HepG2 (cell line): Measurements from ENCODE around the gene MRPL36. TPM values are rescaled to one million over a fixed set of nuclear protein-coding genes. Genes with fewer than 3 reads are reported as not detected.

ENCODE experiments used
- ATAC-seq: fragments of 200-7000 bp; cut with Tn5 transposase; 3 replicates; pipeline ENCODE4 v1.9.1; 2020; ENCODE audit warnings: mild to moderate bottlenecking, moderate library complexity
- BruUV-seq: library from RNA; stranded (reverse); fragments of 400-500 nt; replicated peaks from 2 replicates; lab custom pipeline; 2021; lab: Mats Ljungman, UMichigan
- CTCF ChIA-PET: fragments of 300-600 bp; formaldehyde crosslinking; extraction: SDS; loops from one replicate; lab custom pipeline; 2021; ENCODE audit warnings: low total read pairs, inconsistent platforms, low intra/inter-chr PET ratio; lab: Yijun Ruan, JAX
- POLR2A ChIA-PET: fragments of 350-600 bp; sonication (Branson Sonifier 250); formaldehyde crosslinking; loops from one replicate; lab custom pipeline; 2020; ENCODE audit warnings: antibody characterized with exemption, inconsistent platforms; lab: Yijun Ruan, JAX
- DNase-seq: peaks from one replicate; pipeline ENCODE4 v3.0.0-alpha.2; 2015; ENCODE audit warnings: low spot score
- FAIRE-seq: peaks from 3 replicates; lab custom pipeline; 2011; peaks lifted over from hg19 to GRCh38; lab: Jason Lieb, UNC
- H2AFZ ChIP-seq: one replicate; pipeline ENCODE4 v1.6.1; 2011; ENCODE audit warnings: low read length, inconsistent platforms
- H3K27ac ChIP-seq: fragments of 300-600 bp; 3 replicates; pipeline ENCODE4 v1.8.0; 2011; ENCODE audit warnings: mixed run types, mild to moderate bottlenecking, mixed read lengths, low read length, inconsistent platforms; ENCODE audit not compliant: insufficient read depth; ENCODE audit errors: extremely low read length
- H3K27me3 ChIP-seq, 2 experiments: fragments of 200-600 bp in 1 of 2; 2 replicates in 1 of 2; 3 replicates in 1 of 2; pipeline versions ENCODE4 v1.6.0 to v1.8.0; 2011; ENCODE audit warnings: low read length in 2 of 2, mild to moderate bottlenecking in 2 of 2, moderate library complexity in 2 of 2, inconsistent platforms in 1 of 2; ENCODE audit not compliant: insufficient read depth in 2 of 2, control insufficient read depth in 1 of 2
- H3K36me3 ChIP-seq, 2 experiments: fragments of 200-600 bp in 1 of 2; replicated peaks in 1 of 2; 2 replicates in 1 of 2; 3 replicates in 1 of 2; pipeline versions ENCODE4 v1.5.1 to v1.8.0; 2011; ENCODE audit warnings: low read length in 2 of 2, inconsistent platforms in 1 of 2; ENCODE audit not compliant: insufficient read depth in 2 of 2, control insufficient read depth in 1 of 2
- H3K4me1 ChIP-seq: 2 replicates; pipeline ENCODE4 v1.5.1; 2012; ENCODE audit warnings: low read length, inconsistent platforms; ENCODE audit not compliant: insufficient read depth
- H3K4me2 ChIP-seq: 2 replicates; pipeline ENCODE4 v1.6.0; 2011; ENCODE audit warnings: low read depth, low read length, inconsistent platforms
- H3K4me3 ChIP-seq, 3 experiments: fragments of 200-600 bp in 1 of 3; sonication (generic), shearing (Covaris generic) in 1 of 3; replicated peaks in 1 of 3; 2 replicates each; pipeline ENCODE4 v1.5.1; 2011 to 2016; ENCODE audit warnings: low read length in 3 of 3, inconsistent platforms in 2 of 3, low read depth in 2 of 3, mild to moderate bottlenecking in 2 of 3, control low read depth in 1 of 3, mixed read lengths in 1 of 3; ENCODE audit not compliant: insufficient read depth in 1 of 3
- H3K79me2 ChIP-seq: one replicate; pipeline ENCODE4 v1.6.1; 2011; ENCODE audit warnings: low read length, inconsistent platforms; ENCODE audit not compliant: insufficient read depth
- H3K9ac ChIP-seq: 2 replicates; pipeline ENCODE4 v1.6.0; 2011; ENCODE audit warnings: mild to moderate bottlenecking, low read depth, low read length, inconsistent platforms; ENCODE audit not compliant: insufficient read depth
- H3K9me3 ChIP-seq: 2 replicates; pipeline ENCODE4 v1.5.1; 2012; ENCODE audit warnings: mild to moderate bottlenecking, low read length
- H4K20me1 ChIP-seq: 2 replicates; pipeline ENCODE4 v1.6.0; 2011; ENCODE audit warnings: inconsistent platforms, mild to moderate bottlenecking, low read length, moderate library complexity; ENCODE audit not compliant: insufficient read depth
- KAT2B ChIP-seq: fragments of 150-350 bp; IDR thresholded peaks from 2 replicates; pipeline ENCODE4 v1.6.1; 2014; ENCODE audit warnings: low read depth, low read length, borderline replicate concordance
- SMC3 ChIP-seq: IDR thresholded peaks from 2 replicates; pipeline ENCODE4 v1.6.1; 2011; ENCODE audit warnings: low read length, improper control_type of control experiment
- SRF ChIP-seq: IDR thresholded peaks from 2 replicates; pipeline ENCODE4 v1.6.1; 2011; ENCODE audit warnings: mild to moderate bottlenecking, low read depth, low read length, moderate library complexity
- ZFP37 ChIP-seq: sonication (generic); formaldehyde crosslinking; IDR thresholded peaks from 2 replicates; pipeline ENCODE4 v1.4.0; 2020; ENCODE audit warnings: missing genetic modification reagents, borderline replicate concordance
- ZNF3 ChIP-seq: IDR thresholded peaks from 2 replicates; pipeline ENCODE4 v1.7.0; 2017; ENCODE audit warnings: inconsistent platforms
- ZNF30 ChIP-seq: sonication (generic); formaldehyde crosslinking; IDR thresholded peaks from 2 replicates; pipeline ENCODE4 v1.5.0; 2020; ENCODE audit warnings: mild to moderate bottlenecking, missing genetic modification reagents
- ZNF839 ChIP-seq: sonication (generic); formaldehyde crosslinking; IDR thresholded peaks from 2 replicates; pipeline ENCODE4 v1.4.0; 2020; ENCODE audit warnings: missing genetic modification reagents, mild to moderate bottlenecking, borderline replicate concordance
- ZNF841 ChIP-seq: sonication (generic); formaldehyde crosslinking; IDR thresholded peaks from 2 replicates; pipeline ENCODE4 v1.8.1; 2023; ENCODE audit warnings: missing genetic modification reagents, borderline replicate concordance
- WGBS: methylation state at CpG from one replicate; pipeline ENCODE4 v1.1.6; 2017; ENCODE audit warnings: low lambda C conversion rate; 5-methylcytosine and 5-hydroxymethylcytosine counted together
- in situ Hi-C: cut with HindIII; loops from 2 replicates; pipeline ENCODE4 v1.10.0; 2017; ENCODE audit warnings: low pct_unique_long_range_greater_than_20kb; ENCODE audit not compliant: extremely low pct_ligation_motif_present
- intact Hi-C: fragments of 100-400 bp; cut with micrococcal nuclease; formaldehyde crosslinking; loops from one replicate; pipeline ENCODE4 v1.10.0; 2022; ENCODE audit not compliant: unreplicated experiment
- polyA plus RNA-seq, 8 experiments: library from polyadenylated mRNA; depleted of rRNA in 3 of 8; stranded (reverse) in 7 of 8; unstranded in 1 of 8; fragments of >200 nt; fragmentation: Illumina TruSeq in 4 of 8; extraction: Trizol in 4 of 8; gene quantifications; 2 replicates each; pipeline versions ENCODE4 v1.2.1 to v1.2.3, GENCODE V29; 2011 to 2016; ENCODE audit warnings: low read depth in 4 of 8, missing spikeins in 1 of 8, mixed read lengths in 1 of 8; ENCODE audit not compliant: insufficient read depth in 1 of 8
- total RNA-seq, 5 experiments: library from RNA; depleted of rRNA; stranded (reverse); fragments of >200 nt; fragmentation: Illumina TruSeq; extraction: Trizol; gene quantifications; 2 replicates each; pipeline ENCODE4 v1.2.3, GENCODE V29; 2016; ENCODE audit warnings: low read depth in 1 of 5
- TF ChIP-seq, protein P1 (sequence below): sonication (generic); formaldehyde crosslinking; IDR thresholded peaks from 2 replicates; pipeline ENCODE4 v1.4.0; 2020; ENCODE audit warnings: missing genetic modification reagents, borderline replicate concordance
- TF ChIP-seq, protein P2 (sequence below): sonication (generic); formaldehyde crosslinking; IDR thresholded peaks from 2 replicates; pipeline ENCODE4 v1.8.0; 2022; ENCODE audit warnings: missing genetic modification reagents, mild to moderate bottlenecking, borderline replicate concordance
- TF ChIP-seq, protein P3 (sequence below): sonication (generic); formaldehyde crosslinking; IDR thresholded peaks from 2 replicates; pipeline ENCODE4 v1.4.0; 2020; ENCODE audit warnings: missing genetic modification reagents
- TF ChIP-seq, protein P4 (sequence below): sonication (generic); formaldehyde crosslinking; IDR thresholded peaks from 2 replicates; pipeline ENCODE4 v1.5.0; 2020; ENCODE audit warnings: missing genetic modification reagents

MRPL36 gene
- total and polyA plus RNA-seq, 2 of the 13 experiments (the other 11 are each of a cell fraction or from before 2014, with no cell fraction given), result 71.3 to 113 TPM

DNA sequence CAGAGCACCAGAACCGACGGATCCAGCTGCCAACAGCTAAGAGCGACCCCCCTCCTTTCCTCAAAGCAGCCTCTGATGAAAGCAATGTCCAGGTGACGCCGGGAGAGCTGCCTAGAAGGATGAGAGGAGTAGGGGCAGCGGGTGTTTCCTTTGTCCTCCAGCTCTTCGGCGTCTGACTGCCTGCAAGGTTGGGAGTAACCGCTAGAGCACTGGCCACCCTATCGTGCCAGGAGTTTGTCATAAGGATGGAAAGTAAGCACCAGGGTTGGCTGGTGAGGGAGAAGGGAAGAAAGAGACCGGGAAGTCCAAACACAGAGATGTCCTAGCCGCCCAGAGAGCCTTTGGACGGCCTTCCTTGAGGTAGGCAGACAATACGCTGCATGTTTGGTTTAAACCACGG is 10.8 kb downstream of the MRPL36 start:
- Histone ChIP-seq H2AFZ (no peak overlapping the region), H4K20me1 (no peaks in the 10 kb centered on the region), H3K4me3 (no peak overlapping the region), H3K27ac (no peak overlapping the region), H3K9ac (no peak overlapping the region), H3K9me3 (no peaks in the 10 kb centered on the region), H3K79me2 (no peaks in the 10 kb centered on the region), H3K4me2 (peak overlapping the region; percentile 21), H3K27me3 (peaks cover 11 to 68% of the 10 kb centered on the region in 2 experiments; a peak in 4 of 5 replicates), H3K4me1 (peaks cover 18% of the 10 kb centered on the region), H3K36me3 (no peaks in the 10 kb centered on the region)
- no peak for FAIRE-seq
- no TSS peak for BruUV-seq
- in situ Hi-C loops, result no loop called here
- CTCF ChIA-PET, result no interaction called here
- TF ChIP-seq, protein P1, sequence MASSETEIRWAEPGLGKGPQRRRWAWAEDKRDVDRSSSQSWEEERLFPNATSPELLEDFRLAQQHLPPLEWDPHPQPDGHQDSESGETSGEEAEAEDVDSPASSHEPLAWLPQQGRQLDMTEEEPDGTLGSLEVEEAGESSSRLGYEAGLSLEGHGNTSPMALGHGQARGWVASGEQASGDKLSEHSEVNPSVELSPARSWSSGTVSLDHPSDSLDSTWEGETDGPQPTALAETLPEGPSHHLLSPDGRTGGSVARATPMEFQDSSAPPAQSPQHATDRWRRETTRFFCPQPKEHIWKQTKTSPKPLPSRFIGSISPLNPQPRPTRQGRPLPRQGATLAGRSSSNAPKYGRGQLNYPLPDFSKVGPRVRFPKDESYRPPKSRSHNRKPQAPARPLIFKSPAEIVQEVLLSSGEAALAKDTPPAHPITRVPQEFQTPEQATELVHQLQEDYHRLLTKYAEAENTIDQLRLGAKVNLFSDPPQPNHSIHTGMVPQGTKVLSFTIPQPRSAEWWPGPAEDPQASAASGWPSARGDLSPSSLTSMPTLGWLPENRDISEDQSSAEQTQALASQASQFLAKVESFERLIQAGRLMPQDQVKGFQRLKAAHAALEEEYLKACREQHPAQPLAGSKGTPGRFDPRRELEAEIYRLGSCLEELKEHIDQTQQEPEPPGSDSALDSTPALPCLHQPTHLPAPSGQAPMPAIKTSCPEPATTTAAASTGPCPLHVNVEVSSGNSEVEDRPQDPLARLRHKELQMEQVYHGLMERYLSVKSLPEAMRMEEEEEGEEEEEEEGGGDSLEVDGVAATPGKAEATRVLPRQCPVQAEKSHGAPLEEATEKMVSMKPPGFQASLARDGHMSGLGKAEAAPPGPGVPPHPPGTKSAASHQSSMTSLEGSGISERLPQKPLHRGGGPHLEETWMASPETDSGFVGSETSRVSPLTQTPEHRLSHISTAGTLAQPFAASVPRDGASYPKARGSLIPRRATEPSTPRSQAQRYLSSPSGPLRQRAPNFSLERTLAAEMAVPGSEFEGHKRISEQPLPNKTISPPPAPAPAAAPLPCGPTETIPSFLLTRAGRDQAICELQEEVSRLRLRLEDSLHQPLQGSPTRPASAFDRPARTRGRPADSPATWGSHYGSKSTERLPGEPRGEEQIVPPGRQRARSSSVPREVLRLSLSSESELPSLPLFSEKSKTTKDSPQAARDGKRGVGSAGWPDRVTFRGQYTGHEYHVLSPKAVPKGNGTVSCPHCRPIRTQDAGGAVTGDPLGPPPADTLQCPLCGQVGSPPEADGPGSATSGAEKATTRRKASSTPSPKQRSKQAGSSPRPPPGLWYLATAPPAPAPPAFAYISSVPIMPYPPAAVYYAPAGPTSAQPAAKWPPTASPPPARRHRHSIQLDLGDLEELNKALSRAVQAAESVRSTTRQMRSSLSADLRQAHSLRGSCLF (CRISPR knock-in tag), result no peak
- TF ChIP-seq ZNF3 (CRISPR knock-in tag), result no peak
- no peak for TF ChIP-seq ZFP37 (CRISPR knock-in tag)
- no peak for TF ChIP-seq ZNF841 (CRISPR knock-in tag)
- no peak for TF ChIP-seq KAT2B
- TF ChIP-seq SMC3, result no peak
- TF ChIP-seq ZNF839 (CRISPR knock-in tag), result no peak
- TF ChIP-seq, protein P2, sequence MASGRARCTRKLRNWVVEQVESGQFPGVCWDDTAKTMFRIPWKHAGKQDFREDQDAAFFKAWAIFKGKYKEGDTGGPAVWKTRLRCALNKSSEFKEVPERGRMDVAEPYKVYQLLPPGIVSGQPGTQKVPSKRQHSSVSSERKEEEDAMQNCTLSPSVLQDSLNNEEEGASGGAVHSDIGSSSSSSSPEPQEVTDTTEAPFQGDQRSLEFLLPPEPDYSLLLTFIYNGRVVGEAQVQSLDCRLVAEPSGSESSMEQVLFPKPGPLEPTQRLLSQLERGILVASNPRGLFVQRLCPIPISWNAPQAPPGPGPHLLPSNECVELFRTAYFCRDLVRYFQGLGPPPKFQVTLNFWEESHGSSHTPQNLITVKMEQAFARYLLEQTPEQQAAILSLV (CRISPR knock-in tag), result no peak
- TF ChIP-seq, protein P3, sequence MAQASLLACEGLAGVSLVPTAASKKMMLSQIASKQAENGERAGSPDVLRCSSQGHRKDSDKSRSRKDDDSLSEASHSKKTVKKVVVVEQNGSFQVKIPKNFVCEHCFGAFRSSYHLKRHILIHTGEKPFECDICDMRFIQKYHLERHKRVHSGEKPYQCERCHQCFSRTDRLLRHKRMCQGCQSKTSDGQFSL (CRISPR knock-in tag), result no peak
- TF ChIP-seq ZNF30, result no peak
- TF ChIP-seq SRF, result no peak
- TF ChIP-seq, protein P4, sequence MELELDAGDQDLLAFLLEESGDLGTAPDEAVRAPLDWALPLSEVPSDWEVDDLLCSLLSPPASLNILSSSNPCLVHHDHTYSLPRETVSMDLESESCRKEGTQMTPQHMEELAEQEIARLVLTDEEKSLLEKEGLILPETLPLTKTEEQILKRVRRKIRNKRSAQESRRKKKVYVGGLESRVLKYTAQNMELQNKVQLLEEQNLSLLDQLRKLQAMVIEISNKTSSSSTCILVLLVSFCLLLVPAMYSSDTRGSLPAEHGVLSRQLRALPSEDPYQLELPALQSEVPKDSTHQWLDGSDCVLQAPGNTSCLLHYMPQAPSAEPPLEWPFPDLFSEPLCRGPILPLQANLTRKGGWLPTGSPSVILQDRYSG (CRISPR knock-in tag), result no peak
- POLR2A ChIA-PET, result interaction anchor here (1.3 kb wide), 1 partner anchor 12 kb away, joined by 3 read pairs; no protein-coding TSS in a partner anchor
- intact Hi-C loops, result no loop called here
- peak; percentile 10 for DNase-seq
- WGBS, result 16% methylated on average over 15 of the region's 15 CpGs
- peak; percentile 80 for ATAC-seq
